ENCODE results near the gene SDK1.
A peak's percentile ranks its signal among the peaks of the same experiment; 100 is the strongest.

The SDK1 gene

DNA sequence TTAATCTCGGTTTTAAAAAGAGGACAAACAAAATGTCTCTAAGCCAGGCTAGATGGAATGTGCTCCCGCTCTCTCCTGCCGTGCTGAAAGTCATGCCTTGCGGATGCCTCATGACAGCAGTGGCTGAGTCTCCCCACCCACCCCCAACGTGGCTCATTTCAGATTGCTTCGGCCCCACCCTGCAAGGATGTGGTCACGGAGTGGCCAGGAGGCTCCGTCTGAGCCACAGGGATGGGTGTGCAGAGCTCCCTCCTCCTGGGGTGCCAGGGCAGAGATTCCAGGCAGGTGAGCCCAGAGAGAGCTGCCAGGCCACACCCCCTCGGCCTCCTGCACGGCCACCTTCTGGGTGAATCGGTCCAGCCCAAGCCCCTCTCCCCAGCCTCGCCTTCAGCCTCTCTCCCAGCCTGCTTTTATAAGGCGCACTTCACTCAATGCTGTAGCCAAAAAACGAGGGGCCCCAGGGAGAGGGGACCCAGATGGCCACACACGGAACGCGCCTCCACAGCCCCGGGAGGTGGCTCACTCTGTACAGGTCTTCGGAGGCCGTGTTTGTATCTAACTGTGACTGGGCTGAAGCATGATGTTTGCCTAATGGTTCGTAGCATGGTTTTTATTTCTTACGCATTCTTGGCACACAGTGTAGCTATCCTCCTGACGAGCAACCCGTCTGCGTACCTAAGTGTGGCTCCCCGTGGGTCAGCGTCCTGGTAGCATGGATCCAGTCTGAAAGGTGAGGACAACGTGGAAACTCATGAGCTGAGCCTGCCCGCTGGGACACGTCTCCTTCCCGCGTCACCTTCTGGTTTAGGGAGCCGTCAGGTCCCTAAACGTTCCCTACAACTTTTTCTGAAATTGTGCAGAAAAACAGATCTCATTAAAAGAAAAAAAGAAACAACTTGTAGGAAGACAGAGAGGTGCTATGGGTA is 967.3 kb downstream of the SDK1 start:
- DNase-seq: no peak

DNA sequence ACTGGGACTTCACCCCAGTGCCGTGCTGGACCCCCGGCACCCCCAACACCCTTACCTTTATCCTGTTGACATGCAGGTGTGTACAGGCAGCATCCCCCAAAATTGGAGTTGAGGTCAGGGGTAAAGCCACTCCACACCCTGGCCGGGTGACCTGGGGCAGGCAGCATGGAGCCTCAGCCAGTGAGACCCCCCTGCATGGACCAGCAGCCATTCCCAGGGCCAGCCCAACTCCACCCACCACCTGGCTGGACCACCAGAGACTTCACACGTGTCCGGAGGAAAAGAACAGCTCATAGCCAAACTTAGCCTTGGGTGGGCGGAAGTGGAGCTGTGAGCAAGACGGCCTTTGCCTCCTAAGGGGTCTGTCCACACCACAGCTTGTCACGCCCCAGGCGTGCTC is 968.0 kb downstream of the SDK1 start:
- DNase-seq: no peak

DNA sequence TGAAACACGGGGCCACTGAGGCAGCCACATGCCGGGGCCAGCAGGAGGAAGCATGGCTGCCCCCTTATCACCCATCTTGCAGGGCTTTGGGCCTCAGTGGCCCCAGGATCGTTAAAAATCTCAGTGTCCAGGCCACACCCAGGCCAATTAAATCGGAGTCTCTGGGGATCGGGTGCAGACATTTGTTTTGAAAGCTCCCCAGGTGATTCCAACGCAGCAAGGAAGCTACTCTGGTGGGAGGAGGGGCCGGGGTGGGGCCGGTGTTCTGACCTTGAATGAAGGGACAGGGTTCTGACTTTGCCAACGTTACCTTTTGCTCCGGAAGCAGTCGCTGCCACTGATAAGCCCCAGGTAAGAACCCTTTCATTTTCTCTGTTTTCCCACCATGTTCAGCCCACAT is 968.7 kb downstream of the SDK1 start:
- DNase-seq: no peak

DNA sequence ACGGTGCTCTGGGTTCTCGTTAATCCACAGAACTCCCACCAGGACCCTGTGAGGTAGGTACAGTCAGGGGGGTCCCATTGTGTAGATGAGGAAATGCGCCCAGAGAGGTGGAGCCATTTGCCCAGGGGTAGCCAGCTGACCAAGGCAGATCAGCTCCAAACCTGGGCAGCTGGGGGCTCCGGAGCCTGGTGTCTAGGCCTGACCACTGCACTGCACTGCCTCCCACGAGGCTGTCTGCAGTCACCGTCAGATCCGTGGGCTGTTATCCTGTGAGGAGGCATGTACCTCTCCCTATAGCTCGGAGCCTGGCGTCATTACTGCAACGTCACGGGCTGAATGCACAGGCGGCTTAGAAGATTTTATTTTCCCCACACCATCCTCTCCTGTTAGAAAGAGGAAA is 969.2 kb downstream of the SDK1 start:
- DNase-seq: no peak

DNA sequence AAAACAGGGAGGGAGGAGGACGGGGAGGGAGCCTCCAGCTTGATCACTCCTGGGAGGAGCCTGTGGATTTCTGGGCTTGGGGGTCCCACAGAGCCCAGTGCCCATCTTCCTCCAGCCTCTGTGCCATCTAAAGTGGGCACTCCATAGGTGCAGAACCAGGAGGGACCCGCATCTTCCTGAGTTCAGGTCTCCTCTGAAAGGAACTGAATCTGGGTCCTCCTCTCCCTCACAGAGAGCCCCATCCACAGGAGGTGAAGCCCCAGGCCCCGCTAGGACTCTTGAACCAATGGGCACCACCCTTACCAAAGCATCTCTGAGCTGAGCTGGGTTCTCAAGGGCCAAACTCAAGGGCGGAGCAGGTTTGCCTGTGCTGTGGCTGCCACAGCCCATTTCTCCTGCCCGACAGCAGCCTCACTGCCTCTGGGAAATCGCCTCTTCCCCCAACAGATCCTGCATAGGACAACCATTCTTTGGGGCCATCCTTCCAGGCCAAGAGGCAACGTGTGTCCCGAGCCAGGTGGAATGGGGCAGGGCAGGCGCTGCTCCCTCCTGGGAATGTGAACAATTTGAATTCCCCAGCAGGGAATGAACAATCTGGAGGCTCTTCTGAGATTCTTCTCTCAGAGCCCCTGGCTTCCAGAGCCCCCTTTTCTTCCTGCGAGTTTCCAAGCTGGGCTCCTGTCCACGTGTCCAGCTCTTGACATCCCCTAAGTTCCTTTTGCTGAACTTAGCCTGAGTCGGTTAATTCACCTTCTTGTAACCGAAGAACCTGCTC is 970.1 kb downstream of the SDK1 start:
- DNase-seq: no peak

DNA sequence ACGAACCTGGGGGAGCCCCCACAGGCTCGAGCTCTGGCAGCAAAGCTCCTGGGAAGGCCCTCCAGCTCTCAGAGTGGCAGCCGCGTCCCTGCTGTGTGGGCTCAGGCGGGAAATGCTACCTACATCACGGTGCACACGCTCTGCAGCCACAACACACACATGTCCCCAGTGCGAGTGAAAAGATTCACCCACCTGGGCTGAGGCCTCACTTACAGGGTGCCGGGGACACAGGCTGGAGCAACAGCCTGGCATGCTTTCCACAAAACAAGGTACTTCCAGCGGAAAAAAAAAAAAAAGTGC is 970.6 kb downstream of the SDK1 start:
- no peak for DNase-seq

DNA sequence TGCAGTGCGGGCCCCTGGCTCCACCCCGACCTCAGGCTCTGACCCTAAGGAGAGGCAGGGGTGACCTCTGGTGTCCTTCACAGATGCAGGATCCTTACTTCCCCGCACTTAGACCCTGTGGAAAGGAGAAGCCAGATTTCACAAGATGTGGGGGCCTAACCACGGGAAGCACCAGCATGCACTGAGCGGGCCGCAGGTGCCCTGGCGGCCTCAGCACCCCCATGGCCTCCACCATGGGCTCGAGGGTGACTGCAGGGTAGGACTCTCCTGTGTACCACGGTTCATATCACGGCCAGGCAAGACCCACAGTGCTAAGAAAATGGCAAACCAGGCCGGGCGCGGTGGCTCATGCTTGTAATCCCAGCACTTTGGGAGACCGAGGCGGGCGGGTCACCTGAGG is 971.1 kb downstream of the SDK1 start:
- no peak for DNase-seq

DNA sequence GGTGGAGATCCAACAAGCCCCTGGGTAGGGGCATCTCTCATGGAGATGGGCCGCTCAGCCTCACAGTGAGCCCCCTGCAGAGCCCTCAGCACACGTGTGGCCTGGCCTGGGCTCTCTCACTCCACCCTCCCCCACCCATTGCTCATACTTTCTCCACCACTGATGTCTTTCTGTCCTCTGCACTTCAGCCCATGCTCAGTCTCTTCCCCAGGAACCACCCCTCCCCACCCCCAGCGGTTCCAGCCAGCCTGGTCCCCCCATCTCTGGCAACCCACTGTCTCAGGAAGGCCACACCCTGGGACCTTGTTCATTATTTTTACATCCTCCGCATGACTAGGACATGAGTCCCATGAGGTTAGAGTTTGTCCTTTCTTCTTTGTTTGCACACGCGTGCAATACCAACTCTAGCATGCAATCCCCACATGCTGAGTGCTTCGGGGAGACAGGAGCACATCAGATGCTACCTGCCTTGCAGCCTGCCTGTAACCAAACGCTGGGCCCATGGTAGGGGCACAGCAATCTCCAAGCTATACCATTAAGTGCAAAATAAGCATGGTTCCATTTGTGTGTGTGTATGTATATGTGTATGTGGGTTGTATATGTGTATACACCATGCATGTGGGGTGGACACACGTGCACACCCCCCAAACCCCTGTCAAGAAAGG is 972.6 kb downstream of the SDK1 start:
- DNase-seq: no peak

DNA sequence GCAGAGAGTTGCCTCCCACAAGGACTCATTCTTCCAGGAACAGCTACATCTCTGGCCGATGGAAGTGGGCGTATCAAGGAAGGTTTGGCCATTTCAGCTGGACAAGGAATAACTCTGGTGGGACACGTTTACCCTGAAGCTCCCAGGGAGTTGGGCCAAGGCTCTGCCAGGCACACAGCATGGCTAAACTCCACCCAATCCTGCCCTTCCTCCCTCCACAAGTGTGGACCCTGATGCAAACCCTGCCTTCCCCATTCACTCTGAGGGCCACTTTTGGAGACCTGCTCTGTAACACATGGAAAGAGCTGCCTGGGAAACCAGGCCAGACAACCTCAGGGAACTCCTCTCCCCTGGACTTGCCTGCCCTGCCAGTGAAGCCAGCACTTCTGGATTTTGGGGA is 973.2 kb downstream of the SDK1 start:
- DNase-seq: no peak

DNA sequence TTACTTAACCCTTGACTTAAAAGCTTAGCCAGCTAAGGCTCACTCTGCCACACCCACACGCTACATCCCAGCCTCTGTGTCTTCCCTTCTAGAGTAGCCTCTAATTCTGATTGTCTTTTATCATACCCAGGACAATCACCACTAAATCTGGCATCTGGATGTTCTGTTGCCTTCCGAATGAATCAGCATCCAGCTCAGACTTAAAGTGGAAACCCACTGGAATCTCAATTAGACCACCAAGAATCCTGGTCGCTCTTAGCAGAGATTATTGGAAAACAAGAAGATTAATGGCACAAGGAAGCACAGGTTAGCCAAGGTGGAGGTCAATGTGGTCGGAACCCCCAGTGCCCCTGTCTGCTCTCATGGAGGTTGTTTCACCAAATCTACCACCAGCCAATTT is 976.9 kb downstream of the SDK1 start:
- no peak for DNase-seq

DNA sequence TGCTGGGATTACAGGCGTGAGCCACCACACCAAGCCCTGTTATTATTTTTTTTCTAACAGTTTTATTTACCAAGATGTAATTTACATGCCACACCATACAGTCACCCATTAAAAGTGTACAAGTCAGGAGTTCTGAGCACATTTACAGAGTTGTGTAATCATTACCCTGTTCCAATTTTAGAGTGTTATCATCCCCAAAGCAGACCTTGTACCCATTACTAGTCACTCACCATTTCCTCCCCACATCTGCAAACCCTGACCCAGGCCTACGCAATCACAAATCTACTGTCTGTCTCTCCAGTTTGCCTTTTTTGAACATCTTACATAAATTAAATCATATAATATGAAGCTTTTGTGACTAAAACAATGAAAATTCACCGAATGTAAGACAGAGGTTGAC is 978.2 kb downstream of the SDK1 start:
- no peak for DNase-seq

DNA sequence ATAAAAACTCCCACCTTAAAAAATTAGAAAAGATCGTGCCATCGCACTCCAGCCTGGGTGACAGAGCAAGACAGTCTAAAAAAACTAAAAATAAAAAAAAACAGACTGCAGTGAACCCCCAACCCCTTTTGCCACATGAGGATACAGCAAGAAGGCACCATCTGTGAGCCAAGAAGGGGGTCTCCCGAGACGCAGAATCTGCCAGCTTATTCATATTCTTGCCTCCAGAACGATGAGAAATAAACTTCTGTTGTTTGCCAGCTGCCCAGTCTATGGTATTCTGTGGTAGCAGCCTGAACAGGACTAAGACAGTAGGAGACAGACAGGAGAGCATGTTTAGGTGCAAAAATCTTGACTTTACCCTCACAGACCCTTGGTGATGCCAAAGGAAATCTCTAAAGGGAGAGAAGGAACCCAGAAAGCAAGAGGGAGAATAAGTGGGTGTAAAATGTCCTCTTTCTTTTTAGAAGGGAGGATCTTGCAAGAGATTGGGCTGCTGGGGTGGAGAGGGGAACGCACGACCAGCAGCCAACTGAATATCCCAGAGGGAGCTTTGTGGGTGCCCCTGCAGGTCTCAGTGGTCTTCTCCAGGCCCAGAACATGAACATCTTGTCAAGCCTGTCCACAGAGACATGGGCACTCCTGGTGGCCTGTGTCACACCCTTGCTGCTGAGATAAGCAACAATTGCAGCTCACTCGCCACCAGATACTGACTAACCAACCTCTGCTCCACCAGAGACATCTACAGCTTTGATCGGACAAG is 980.4 kb downstream of the SDK1 start:
- DNase-seq: no peak

DNA sequence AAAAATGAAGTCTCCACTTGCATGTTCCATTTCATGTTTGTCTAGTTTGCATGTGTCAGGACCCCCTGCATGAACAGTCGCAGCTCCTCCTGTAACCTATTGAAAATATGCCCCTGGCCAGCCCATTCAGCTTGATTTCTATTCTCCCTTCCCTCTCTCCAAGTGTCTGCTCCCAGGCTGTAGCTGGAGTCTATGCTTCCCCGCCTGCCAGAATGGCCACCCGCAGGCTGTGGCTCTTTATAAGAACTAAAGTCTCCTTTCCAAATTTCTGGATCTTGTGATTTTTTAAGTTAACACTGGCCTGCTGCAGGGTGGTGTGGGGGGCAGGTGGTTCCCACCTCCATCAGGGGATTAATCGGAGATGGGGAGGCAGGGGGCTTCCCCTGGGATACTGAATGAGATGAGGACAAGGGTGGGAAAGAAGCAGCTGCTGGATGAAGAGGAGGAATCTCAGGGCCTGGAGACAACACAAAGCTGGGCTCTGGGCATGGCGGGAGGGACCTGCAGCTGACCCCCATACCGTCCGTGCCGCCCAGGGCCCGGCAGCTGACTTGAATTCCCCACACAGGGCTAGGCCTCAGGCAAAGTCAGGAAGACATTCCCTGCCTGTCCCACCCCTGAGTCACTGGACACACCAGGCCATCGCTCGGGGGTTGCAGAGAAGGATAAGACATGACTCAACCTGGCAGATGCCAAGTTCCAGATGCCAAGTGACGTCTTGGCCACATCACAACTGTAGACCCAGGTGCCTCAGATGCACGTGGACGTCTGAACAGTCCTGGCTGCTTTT is 981.6 kb downstream of the SDK1 start:
- peak; percentile 82 for DNase-seq

DNA sequence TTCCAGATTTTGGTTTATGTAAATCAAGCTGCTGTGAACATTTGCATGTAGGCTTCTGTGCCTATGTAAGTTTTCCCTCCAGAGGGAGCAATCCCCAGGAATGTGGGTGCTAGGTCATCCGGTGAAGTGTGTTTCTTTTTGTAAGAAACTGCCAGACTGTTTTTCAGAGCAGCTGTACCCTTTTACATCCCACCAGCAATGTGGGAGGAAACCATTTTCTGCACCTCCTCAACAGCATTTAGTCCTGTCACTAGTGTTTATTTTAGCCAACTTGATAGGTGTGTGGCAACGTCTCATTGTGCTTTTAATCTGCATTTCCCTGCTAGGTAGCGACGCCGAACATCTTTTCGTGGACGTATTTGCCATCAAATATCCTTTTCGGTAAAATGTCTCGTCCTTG is 985.3 kb downstream of the SDK1 start:
- no peak for DNase-seq

DNA sequence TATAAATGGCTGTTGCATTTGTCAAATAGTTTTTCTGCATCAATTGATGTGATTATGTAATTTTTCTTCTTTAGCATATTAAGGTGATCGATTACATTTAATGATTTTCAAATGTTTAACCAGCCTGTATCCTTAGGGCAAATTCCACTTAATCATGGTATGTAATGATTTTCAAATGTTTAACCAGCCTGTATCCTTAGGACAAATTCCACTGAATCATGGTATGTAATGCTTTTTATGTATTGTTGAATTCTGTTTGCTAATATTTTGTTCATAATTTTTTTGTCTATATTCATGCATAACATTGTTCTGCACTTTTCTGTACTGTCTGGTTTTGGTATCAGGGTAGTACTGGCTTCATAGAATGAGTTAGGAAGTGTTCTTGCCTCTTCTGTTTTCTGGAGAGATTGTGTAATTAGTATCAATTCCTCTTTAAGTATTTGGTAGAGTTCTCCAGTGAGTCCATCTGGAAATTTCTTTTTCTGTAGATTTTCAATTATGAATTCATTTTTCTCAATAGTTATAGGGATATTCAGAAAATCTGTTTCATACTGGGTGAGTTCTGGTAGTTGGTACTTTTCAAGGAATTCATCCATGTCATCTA is 987.8 kb downstream of the SDK1 start:
- DNase-seq: no peak

DNA sequence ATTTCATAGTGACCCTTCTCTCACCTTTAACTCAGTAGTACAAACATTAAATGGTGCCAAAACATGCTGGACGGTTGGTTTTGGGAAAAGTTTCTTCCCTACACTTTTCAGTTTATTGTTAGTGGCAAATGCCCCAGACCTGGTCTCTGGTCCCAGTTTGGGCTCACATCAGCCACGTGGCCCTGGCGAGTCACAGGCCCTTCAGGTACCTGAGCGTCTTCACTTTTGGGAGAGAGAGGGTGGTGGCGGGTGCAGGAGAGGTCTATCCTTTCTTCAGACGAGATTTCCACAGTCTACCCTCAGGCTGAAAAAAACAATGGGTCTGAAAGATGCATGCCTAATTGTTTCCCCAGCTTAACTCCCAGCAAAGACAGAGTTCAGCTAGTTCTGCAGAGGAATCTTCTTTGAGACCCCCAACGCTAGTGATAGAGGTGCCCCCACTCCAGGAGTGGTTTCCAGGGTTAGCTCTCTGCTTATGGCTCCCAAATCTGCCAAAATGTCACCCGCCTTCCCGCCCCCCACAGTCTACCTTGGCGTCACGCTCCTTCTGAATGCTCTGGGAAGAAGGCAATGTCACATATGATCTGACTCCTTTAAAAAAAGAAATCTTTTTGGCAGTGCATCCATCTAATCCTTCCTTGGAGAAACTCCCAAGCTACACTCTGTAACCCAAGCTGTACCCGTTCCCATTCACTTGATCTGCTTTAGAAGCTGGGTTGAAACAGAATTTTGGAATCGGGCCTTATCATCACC is 996.3 kb downstream of the SDK1 start:
- no peak for DNase-seq

DNA sequence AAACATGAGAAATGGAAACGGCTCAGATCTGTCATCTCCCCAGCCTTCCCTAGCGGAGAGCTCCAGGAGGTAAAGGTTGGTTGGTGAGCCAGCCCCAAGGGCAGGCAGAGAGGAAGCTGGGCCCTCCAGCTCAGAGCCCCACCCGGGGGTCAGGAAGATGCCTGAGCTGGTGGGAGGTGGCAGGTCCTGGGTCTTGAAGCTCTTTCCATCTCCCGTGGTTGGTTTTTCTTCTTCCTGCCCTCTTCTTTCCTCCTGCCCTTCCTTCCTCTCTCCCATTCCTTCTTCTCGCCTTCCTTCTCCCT is 996.8 kb downstream of the SDK1 start:
- DNase-seq: no peak

DNA sequence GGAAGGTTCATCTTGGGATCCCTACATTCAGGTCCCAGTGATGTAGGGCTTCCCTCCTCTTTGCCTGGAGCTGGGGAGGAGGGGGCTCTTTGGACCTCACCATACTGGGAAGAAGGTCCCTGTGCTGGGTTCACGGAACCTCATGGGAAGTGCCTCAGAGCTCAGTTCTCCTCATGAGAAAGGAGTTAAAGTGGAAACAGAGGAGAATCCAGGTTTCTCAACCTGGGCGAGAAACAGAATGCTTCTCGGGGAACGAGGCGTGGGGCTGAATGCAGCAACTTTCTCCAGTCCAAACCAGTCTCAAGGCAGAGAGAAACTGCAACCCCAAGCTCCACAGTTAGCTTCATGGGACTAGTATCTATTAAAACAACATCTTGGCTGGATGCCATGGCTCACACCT is 998.4 kb downstream of the SDK1 start:
- DNase-seq: no peak

DNA sequence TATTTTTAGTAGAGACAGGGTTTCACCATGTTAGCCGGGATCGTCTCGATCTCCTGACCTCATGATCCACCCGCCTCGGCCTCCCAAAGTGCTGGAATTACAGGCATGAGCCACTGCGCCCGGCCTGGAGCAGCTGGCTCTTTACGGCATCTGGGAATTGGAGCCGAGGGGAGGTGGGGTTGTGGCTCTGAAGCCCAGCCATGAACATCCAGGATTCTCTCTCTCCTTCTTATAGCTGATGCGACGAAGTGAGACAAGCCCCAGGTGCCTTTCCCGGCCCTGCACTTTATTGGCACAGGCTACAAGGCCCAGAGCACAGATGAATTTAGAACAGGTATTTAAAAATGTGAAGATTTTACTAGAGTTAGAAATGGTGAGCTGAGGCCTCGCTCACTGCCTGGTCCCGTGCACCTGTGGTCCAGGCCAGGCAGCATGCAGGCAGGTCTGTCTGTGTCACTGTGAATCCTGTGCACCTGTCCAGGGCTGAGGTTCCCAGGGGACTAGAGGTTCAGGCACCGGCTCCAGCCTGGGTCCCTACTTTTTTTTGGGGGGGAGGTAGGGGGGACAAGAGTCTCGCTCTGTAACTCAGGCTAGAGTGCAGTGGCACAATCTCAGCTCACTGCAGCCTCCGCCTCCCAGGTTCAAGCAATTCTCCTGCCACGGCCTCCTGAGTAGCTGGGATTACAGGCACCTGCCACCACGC is 1001.3 kb downstream of the SDK1 start:
- no peak for DNase-seq

DNA sequence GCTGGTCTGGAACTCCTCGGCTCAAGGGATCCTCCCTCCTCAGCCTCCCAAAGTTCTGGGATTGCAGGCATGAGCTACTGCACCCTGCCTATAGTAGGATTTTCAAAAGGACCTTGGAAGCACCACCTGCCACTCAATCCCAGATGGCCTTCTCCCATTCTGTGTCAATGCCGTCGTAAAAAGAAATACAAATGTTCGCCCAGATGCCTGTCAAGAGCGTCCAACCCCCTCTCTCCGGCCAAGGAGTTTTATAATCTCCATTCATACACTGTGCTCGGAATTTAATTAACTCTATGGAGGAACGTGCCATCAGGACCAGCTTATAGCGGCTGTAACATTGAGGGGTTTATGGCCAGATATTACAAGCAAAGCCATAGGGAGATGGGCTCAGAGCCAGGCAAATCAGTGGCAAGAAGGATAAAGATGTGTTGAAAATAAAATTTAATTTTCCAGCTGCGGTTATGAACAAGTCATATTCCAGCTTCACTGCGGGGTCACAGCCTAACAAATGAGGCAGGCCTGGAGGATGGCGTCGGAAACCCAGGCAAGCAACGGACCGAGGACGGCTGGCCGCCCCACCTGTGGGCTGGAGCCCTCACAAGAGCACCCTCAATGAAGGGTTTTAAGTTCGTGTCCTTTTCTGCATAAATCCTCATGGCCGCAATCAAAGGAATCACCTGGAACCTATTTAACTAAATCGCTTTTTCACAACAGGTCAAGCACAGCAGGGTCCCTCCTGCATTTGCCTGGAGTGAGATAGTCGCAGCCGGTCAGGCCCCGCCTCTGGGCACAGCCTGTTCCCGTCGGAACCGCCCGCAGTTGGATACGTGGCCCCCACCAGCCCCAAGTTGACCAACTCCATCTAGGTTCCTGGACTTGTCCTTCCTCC is 1006.5 kb downstream of the SDK1 start:
- no peak for DNase-seq

Data from T1000 (cell line).